ENCODE measurements around the gene CTU2.

DNA sequence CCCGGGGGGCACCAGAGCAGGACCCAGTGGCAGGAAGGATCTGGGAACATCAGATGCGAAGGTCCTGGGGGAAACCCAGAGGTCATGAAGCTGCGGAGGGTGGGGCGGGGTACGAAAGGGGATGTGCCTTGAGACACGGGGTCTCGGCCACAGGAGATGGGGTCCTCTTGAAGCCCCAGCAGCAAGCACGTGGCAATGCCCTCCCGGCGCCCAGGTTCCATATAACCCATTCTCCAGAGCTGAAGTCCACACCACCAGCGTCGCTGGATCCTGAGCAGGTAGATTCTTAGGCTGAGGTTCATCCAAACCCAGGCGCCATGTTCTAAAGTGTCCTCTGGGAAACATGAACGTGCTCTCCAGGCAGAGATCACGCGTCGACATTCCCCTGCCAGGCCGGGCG is 57.8 kb downstream of the CTU2 start:
- TF ChIP-seq, protein P1, sequence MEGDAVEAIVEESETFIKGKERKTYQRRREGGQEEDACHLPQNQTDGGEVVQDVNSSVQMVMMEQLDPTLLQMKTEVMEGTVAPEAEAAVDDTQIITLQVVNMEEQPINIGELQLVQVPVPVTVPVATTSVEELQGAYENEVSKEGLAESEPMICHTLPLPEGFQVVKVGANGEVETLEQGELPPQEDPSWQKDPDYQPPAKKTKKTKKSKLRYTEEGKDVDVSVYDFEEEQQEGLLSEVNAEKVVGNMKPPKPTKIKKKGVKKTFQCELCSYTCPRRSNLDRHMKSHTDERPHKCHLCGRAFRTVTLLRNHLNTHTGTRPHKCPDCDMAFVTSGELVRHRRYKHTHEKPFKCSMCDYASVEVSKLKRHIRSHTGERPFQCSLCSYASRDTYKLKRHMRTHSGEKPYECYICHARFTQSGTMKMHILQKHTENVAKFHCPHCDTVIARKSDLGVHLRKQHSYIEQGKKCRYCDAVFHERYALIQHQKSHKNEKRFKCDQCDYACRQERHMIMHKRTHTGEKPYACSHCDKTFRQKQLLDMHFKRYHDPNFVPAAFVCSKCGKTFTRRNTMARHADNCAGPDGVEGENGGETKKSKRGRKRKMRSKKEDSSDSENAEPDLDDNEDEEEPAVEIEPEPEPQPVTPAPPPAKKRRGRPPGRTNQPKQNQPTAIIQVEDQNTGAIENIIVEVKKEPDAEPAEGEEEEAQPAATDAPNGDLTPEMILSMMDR (IDR thresholded peaks at IDR 0.05) = no peak
- TF ChIP-seq POLR2A (IDR thresholded peaks at IDR 0.05) = no peak

All from esophagus squamous epithelium (tissue), 4 donors.